GM18507 (cell line): Measurements from ENCODE around the gene IPMK.
A peak's percentile ranks its signal among the peaks of the same experiment; 100 is the strongest.
"Not testable (repeated sequence)": the region's sequence is repeated elsewhere in the genome, so short reads cannot be mapped to it uniquely, and the experiment has no call there.

ENCODE experiments used
- DNase-seq: peaks from one replicate; pipeline ENCODE4 v3.0.0; 2011; ENCODE audit warnings: low read depth; ENCODE audit not compliant: insufficient read length; ENCODE audit errors: extremely low spot score
- FAIRE-seq: peaks from 2 replicates; lab custom pipeline; 2011; peaks lifted over from hg19 to GRCh38; lab: Jason Lieb, UNC

IPMK gene

GRCh38 chr10:58268946-58269781 lies 1.5 kb upstream of the IPMK start, which contains the start of gene CISD1:
TSS of gene CISD1 (plus strand) at chr10:58269162. CDS start at chr10:58269274, 112 bp downstream.
- peak; percentile 98 for FAIRE-seq
- DNase-seq, result peak; percentile 90

- DNase-seq (no peak), FAIRE-seq (no peak)
Observed at GRCh38 chr10:58268454-58268945, 806 bp upstream of the IPMK start.

- no peak for FAIRE-seq
- DNase-seq, result no peak
Observed at GRCh38 chr10:58266826-58267712, 625 bp downstream of the IPMK start.

GRCh38 chr10:58266003-58266825 lies 1.5 kb downstream of the IPMK start:
- peak; percentile 68 for FAIRE-seq

GRCh38 chr10:58265249-58265648 lies 2.4 kb downstream of the IPMK start:
- DNase-seq, result no peak
- FAIRE-seq, result no peak

More at GRCh38 chr10:58266003-58266825, 1.5 kb downstream of the IPMK start:
- DNase-seq, result no peak

- peak; percentile 26 for FAIRE-seq
- DNase-seq, result no peak
Observed at GRCh38 chr10:58264780-58265179, 2.9 kb downstream of the IPMK start.

GRCh38 chr10:58262766-58263165 lies 4.9 kb downstream of the IPMK start:
- FAIRE-seq (no peak), DNase-seq (no peak)

- FAIRE-seq (no peak), DNase-seq (no peak)
Observed at GRCh38 chr10:58260334-58260733, 7.4 kb downstream of the IPMK start.

GRCh38 chr10:58258977-58259692 lies 8.6 kb downstream of the IPMK start:
- DNase-seq, result no peak
- FAIRE-seq, result no peak

GRCh38 chr10:58256013-58256780 lies 11.5 kb downstream of the IPMK start:
- not testable (repeated sequence) for DNase-seq, FAIRE-seq

GRCh38 chr10:58254644-58255043 lies 13.1 kb downstream of the IPMK start:
- FAIRE-seq (no peak), DNase-seq (no peak)

GRCh38 chr10:58253184-58253583 lies 14.5 kb downstream of the IPMK start:
- DNase-seq, result no peak
- peak; percentile 21 for FAIRE-seq

- DNase-seq, FAIRE-seq: not testable (repeated sequence)
Observed at GRCh38 chr10:58244666-58245065, 23.0 kb downstream of the IPMK start.

- not testable (repeated sequence) for FAIRE-seq, DNase-seq
Observed at GRCh38 chr10:58244242-58244641, 23.5 kb downstream of the IPMK start.

- FAIRE-seq, DNase-seq: not testable (repeated sequence)
Observed at GRCh38 chr10:58243801-58244200, 23.9 kb downstream of the IPMK start.

- DNase-seq, result no peak
- FAIRE-seq, result no peak
Observed at GRCh38 chr10:58243269-58243668, 24.4 kb downstream of the IPMK start.

- FAIRE-seq (no peak), DNase-seq (no peak)
Observed at GRCh38 chr10:58241346-58241745, 26.3 kb downstream of the IPMK start.

GRCh38 chr10:58240531-58240930 lies 27.2 kb downstream of the IPMK start:
- FAIRE-seq, result no peak
- no peak for DNase-seq
